NK-92 (cell line): ENCODE data around the gene MRPL42.
"Not testable (repeated sequence)": the region's sequence is repeated elsewhere in the genome, so short reads cannot be mapped to it uniquely, and the experiment has no call there.

ENCODE experiments used
- DNase-seq: peaks from one replicate; lab custom pipeline; 2025; ENCODE audit not compliant: unreplicated experiment; lab: John Stamatoyannopoulos, UW

The MRPL42 gene

GRCh38 chr12:93497456-93497855, 30.1 kb downstream of the MRPL42 start:
- DNase-seq = no peak

GRCh38 chr12:93498813-93499212, 31.5 kb downstream of the MRPL42 start:
- not testable (repeated sequence) for DNase-seq

- no peak for DNase-seq
These were observed 32.9 kb downstream of the MRPL42 start for GRCh38 chr12:93500201-93500600.

DNA sequence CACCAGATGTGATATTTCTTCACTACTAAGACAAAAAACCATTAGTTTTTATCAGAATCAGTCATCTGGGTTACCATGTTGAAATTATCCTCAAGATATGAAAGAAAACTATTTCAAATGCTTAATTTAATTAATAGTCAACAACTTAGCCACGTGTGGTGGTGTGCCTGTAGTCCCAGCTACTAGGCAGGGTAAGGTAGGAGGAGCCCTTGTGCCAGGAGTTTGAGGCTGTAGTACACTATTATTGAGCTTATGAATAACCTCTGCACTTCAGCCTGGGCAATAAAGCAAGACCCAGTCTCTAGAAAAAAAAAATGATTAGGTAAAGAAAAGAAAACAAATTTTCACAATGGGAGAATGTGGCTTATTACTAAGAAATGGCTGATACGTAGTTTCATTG, 33.4 kb downstream of the MRPL42 start:
- no peak for DNase-seq

GRCh38 chr12:93502802-93503623, 35.7 kb downstream of the MRPL42 start:
- no peak for DNase-seq

- DNase-seq = no peak
These were observed 39.9 kb downstream of the MRPL42 start for GRCh38 chr12:93507165-93507564.

- DNase-seq = no peak
These were observed 42.2 kb downstream of the MRPL42 start for GRCh38 chr12:93509506-93509905.

GRCh38 chr12:93514853-93515252, 47.5 kb downstream of the MRPL42 start:
- no peak for DNase-seq

DNA sequence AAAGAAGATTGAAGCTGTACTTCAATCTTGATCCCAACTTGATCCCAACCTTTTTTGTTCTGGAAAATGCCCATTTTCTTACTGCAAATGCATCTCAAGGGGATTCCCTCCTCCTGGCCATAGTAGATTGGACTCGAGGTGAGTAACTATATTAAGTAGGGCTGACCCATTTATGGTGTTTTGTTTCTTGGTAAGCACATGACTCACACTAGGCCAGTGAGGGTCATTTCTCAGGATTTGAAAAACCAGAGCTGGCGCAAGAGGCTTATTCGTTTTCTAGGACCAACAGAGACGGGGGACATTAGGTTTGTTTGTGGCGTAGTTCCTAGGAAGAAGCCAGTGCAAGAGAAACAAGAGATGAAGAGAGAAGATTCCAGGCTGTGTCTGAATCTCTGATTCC, 51.4 kb downstream of the MRPL42 start:
- DNase-seq = no peak

DNA sequence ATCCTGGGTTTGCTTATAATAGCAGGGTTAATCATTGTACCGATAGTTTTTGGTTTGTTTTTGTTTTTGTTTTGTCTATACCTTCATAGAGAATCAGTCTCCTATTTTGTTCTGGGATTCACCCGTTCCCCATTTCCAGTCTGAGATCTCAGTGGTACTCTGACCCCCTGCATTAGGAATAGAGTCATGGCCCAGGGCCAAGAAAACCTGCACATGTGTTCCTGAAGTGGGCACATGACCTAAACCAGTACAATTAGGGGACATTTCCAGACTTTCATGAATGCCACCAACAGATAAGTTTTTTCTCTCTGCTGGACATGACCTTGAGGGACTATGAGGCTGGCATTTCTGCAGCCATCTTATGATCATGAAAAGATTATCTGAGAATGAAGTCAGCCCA, 52.5 kb downstream of the MRPL42 start:
- no peak for DNase-seq

GRCh38 chr12:93520454-93520853, 53.1 kb downstream of the MRPL42 start:
- no peak for DNase-seq

DNA sequence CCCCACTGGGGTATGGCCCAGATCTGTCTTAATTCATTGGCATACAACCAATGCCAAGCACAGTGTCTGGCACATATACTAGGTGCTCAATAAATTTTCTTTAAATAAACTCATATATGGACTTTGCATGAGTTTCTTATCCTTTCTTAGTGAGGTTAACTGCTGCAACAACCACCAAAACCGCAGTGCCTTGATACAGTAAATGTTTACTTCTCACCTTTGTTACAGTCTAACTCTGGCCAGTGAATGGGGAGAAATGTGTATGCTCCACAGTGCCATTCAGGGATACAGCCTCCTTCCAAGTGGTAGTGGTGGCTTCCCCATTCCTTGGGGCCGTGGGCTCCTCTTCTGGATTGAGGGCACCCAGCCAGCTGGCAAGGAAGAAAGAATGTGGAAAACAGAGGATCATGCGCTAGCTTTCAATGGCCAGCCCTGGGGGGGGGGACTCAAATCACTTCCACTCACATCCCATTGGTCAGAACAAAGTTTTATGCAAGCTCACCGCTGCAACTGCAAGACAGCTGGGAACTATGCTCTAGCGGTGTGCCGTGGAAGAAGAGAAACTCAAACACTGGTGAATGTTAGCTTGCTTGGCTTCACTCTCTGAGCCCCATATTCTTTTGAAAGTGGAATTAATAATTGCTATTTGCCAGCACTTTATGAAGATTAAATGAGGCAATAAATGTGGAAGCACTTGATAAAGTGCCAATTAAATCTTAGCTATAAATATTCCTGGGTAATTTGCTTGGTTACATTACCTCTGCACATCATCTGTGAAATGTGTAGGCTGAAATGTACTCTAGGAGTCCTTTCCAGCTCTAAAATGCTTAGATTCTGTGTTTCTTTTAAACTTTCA, 54.1 kb downstream of the MRPL42 start:
- no peak for DNase-seq

- DNase-seq = no peak
These were observed 57.2 kb downstream of the MRPL42 start for GRCh38 chr12:93524386-93525133.

GRCh38 chr12:93526786-93527428, 59.6 kb downstream of the MRPL42 start:
- no peak for DNase-seq

DNA sequence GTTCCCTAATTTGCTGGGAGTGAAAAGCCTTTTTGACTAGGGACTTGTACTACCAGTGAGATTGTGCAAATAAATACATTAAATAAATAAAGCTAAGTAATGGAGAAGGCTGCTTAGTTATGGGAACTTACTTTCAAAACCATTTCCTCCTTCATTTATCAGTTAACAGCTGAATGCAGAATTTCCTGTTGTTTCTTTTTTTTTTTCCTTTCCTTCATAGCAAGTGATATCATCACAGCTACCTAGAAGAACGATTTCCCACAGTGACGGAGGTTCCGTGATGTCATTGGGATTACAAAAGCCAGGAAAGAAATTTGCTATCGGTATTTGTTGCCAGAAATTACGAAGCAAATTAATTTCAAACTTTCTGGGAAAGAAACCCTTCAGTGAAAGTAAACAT, 63.0 kb downstream of the MRPL42 start:
- no peak for DNase-seq

DNA sequence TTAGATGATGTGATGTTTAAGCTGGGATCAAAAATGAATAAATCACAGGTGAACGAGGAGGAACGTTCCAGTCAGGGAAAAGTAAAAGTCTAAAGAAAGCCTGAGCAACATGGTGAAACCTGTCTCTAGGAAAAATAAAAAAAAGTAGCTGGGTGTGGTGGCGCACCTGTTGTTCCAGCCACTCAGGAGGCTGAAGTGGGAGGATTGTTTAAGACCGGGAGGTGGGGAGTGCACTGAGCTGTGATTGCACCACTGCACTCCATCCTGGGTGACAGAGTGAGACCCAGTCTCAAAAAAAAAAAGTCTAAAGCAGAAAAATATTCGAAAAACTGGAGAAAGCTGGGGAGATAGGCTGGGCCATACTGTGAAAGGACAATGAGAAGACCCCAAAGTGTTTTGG, 66.0 kb downstream of the MRPL42 start:
- no peak for DNase-seq

DNA sequence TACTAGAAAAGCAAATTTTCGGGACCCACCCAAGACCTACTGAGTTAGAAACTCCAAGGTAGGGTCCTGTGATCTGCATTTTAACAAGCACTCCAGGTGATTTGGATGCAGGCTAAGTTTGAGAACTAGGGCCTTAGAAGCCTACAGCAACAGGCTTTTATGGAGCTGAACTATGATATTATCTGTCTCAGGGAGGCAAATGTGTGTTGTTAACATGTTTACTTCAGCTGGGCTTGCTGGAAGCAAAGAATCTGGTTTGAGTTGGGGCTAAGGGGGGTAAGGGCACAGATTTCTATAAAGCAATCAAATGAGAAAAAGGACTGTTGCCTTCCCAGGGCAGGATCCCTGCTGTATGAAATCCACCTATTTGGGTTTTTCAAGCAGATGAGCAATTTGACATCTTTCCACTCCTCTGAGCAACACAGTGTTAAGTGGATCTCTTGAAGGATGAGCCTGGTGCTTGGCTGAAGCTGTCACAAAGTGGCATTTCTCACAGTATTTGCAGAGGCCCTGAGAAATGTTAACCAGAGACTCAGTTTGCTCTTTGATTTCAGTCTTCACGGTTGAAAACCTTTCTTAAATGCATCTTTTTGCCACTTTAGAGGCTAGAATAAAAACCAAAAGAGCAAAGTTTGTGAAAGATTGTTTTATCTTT, 68.9 kb downstream of the MRPL42 start:
- no peak for DNase-seq

DNA sequence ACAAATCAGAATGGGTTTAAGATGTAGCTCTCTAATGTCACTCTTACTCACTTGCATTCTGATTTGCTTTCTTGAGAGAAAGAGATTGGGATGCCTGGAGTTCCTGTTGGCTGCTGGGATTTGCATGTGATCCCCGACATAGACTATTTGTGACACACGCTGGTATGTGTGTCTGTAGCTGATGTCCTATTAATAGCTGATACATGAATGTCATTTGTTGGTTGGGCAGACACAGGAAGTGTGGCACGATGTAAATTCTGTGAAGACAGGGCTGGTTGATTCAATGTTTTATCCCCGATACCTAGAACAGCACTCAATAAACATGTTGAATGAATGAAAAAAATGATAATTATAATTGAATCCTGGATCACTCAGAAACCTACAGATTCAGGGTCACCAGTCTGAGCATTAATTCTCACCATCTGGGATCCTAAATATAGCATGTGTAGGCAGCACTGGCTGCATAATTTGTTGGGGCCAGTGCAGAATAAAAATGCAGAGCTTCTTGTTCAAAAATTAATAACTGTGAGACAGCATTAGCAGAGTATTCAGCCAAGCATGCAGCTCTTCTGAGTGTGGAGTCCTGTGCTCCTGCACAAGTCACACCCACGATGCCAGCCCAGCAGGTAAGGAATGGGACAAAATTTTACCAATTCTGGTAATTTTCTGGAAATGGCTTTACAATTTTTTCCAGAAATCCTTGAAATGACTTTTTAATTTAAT, 69.6 kb downstream of the MRPL42 start:
- no peak for DNase-seq

DNA sequence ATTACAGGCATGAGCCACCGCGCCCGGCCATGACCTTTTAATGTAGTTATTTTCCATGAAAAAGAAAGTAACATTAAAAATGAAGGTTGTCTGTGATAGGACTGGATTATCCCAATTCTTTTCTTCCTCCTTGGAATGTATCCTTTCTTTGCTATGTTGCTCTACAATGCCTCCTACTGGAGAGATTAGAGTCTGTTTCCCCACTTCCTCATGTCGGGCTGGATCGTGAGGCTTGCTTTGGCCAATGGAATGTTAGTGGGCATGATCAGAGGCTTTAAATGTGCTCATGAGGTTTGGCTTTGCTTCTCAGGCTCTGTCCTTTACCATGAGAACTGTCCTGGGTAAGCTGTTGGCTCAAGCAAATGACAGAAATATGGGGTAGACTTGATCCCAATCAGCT, 70.5 kb downstream of the MRPL42 start:
- no peak for DNase-seq

GRCh38 chr12:93539821-93540220, 72.5 kb downstream of the MRPL42 start:
- no peak for DNase-seq
